Activated CD4-positive, alpha-beta T cell treated with anti-CD3 and anti-CD28 coated beads for 24 hours (primary cell): Measurements from ENCODE around the gene ACOT7.
"Not testable (repeated sequence)": the region's sequence is repeated elsewhere in the genome, so short reads cannot be mapped to it uniquely, and the experiment has no call there.

Source experiments
- DNase-seq, 2 donors: peaks; one replicate each; pipeline ENCODE4 v3.0.0-alpha.2; 2020; ENCODE audit warnings: low read depth in 2 of 2

ACOT7 gene

DNA sequence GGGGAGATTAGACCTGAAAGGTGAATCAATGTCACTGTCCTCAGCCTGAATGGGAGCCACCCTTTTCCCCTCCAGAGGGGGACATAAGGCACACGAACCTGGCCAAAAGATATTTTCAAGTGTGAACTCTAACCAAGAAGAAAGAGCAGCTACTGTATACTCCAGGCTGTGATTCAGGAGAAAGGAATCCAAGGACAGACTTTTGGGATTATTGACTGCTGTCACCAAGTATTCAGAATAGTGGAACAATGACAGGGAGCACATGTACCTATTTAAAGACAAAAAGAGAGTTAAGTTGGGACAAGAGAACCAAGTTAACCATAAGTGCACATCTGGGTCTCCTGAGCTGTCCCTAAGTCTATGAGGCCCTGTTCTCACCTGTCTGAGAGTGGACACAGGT, 160.2 kb downstream of the ACOT7 start:
- no peak for DNase-seq

DNA sequence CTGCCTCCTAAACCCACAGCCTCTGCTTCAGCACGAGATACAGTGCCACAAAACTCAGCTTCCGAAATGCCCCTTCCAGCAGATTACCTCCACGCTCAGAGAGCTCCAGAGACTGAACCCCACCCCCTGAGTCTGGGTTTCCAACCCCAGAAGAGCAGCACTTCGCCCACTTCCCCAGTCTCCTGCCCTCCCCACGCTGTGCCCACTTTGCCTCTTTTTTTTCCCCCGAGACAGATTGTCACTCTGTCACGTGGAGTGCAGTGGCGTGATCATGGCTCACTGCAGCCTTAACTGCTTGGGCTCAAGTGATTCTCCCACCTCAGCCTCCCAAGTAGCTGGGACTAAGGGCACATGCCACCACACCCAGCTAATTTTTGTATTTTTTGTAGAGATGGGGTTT, 167.9 kb downstream of the ACOT7 start:
- no peak for DNase-seq

- DNase-seq, result no peak
Measured at GRCh38 chr1:6224718-6225117, 168.8 kb downstream of the ACOT7 start.

- no peak for DNase-seq
Measured at GRCh38 chr1:6223617-6224016, 169.9 kb downstream of the ACOT7 start.

- no peak for DNase-seq
Measured at GRCh38 chr1:6222636-6223035, 170.9 kb downstream of the ACOT7 start.

DNA sequence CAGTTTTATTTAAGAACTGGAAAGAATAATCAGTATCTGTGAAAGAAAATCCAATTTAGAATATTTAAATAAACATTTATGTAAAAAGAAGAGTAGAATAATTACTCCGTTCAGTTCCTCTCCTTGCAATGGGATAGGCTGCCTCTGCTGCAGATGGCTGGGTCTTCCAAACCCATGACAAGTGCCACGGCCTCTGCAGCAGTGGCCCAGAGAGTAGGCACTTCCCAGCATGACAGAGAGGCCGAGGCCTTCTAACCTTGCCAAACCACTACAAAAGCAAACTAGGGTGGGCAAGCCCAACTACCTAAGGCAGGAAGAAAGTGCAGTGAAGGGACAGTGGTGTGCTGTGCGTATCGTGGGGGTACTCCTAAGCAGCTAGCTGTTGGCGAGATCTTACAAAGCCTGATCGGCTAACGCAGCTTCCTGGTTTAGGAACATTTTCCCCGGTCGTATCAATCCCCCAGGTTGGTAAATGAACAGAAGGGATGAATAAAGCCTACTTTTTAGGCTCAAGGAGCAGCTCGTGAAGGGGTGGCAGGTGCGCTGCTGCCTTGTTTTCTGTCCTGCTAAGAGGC, 172.3 kb downstream of the ACOT7 start:
- no peak for DNase-seq

GRCh38 chr1:6220236-6220635, 173.3 kb downstream of the ACOT7 start:
- no peak for DNase-seq

- DNase-seq, result not testable (repeated sequence)
Measured at GRCh38 chr1:6219641-6220040, 173.9 kb downstream of the ACOT7 start.

DNA sequence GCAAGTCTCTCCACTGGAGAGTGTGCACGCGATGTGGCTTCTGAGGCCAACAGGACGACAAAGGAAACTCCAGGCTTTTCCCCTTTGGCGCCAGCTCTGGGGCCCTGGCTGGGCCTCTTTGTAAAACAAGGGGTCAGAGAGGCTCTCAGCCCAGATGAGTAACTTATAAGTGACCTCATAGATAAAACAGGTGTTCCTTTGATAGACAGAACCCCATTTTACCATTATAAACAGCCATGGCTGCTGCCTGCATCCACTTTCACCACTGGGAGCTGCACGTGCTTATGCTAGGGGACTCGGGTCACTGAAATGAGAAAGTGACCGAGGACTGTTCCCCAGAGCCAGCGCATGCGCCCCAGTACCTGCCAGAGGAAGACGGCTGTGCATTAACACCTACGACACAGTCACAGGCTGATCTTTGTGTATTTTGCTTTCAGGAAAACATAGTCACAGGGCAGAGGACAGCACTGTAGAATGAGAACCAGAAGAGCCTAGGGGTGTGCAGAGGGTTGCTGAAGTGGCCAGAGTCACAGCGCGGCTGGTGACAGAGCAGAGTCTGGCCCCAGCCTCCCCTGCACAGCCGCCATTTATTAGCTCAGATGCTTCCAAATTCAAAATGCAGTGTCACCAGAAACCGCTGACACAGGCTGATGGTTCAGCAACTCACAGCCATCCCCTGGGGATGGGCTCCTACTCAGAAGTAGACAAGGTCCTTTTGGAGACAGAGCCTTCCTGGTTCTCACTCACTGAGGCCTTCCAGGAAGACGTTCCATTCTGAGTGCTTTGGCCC, 175.0 kb downstream of the ACOT7 start:
- no peak for DNase-seq
